Hypothalamus (tissue), 51 donors: ENCODE measurements around the gene SPPL2C.

ENCODE experiments used
- DNase-seq, 51 donors: peaks; one replicate each; lab custom pipeline; 2025; lab: John Stamatoyannopoulos, UW

The SPPL2C gene

DNA sequence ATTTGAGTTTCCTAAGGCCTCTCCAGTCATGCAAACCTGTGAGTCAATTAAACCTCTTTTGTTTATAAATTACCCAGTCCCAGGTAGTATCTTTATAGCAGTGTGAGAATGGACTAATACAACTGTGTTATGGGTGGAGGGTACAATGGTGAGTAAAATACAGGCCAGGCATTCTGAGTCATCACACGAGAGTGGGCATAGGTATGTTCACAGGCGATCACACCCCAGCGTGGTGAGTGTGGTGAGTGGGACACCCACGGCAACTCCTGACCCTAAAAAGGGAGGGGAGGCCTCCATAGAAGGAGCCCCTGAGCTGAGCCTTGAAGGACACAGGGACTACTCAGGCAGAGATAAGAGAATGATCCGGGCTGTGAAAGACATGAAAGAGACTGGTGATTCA, 27.0 kb downstream of the SPPL2C start:
- no peak for DNase-seq

GRCh38 chr17:45873728-45874127, 29.0 kb downstream of the SPPL2C start:
- DNase-seq, result no peak

GRCh38 chr17:45874151-45874550, 29.5 kb downstream of the SPPL2C start:
- no peak for DNase-seq

DNA sequence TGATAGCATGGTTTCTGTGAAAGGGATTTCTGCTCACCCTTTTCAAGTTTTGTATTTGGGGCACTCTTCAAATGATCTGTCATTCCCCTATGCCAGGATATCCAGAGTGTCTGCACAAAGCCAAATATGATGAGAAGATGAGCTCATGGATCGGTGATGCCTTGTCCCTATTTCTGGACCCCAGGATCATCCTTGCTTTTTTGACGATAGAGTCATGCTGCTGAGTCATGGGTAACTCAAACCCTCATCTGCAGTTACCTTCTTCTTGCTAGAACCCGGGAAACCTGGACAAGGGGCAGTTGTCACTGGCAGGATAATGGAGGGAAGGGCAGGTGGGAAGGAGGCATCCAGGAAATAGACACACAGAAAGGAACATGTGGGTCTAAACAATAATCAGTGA, 31.9 kb downstream of the SPPL2C start:
- DNase-seq, result no peak

DNA sequence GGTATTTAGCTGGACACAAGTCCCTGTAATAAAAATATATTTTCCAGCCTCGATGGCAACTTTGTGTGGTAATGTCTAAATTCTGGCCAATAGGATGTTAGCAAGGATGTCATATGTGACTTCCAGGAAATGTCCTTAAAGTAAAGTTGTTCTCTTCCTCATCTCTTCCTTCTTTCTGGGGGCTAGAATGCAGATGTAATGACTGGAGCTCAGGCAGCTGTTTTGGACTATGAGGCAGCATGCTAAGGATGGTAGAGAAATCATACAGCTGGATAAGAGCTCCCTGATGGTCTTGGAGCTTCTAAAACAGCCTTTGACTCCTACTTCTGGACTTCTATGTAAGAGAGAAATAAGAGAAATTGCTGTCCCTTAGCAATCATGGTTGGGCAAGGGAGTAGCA, 32.8 kb downstream of the SPPL2C start:
- DNase-seq, result no peak

- no peak for DNase-seq
Measured at GRCh38 chr17:45883063-45883462, 38.4 kb downstream of the SPPL2C start.

- no peak for DNase-seq
Measured at GRCh38 chr17:45886852-45887251, 42.2 kb downstream of the SPPL2C start.

DNA sequence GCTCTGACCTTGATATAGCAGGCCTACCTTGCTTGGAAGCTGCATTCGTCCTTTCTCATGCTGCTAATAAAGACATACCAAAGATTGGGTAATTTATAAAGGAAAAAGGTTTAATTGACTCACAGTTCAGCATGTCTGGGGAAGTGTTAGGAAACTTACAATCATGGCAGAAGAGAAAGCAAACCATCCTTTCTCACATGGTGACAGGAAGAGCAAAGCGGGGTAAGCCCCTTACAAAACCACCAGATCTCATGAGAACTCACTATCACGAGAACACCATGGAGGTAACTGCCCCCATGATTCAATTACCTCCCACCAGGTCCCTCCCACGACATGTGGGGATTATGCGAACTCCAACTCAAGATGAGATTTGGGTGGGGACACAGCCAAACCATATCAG, 43.7 kb downstream of the SPPL2C start:
- DNase-seq, result no peak

DNA sequence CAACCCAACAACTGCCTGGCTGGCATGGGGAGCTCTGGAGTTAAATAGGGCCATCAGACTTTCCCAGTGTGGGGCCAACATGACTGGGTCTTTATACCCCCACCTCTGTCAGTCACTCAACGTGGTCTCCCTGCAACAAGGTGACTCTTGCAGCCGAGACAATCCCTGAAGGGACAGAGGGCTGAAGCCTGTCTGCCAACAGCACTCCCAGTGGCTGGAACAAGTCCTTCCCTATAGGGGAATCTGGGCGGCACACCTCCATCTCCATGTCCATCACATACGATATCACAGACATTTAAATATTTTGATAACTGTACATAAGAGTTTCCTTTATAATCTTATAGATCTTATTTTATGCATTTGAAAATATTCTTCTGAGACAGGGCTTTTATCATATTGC, 44.9 kb downstream of the SPPL2C start:
- DNase-seq, result no peak

DNA sequence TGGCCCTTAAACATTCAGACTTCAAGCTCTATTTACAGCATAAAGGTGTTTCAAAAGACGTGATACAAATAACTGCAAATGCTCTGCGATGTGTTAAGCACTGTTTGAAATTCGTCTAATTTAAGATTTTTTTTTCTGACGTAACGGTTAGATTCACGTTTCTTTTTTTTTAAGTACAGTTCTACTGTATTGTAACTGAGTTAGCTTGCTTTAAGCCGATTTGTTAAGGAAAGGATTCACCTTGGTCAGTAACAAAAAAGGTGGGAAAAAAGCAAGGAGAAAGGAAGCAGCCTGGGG, 49.0 kb downstream of the SPPL2C start:
- peak in 1 of 51 donors; percentile 60 for DNase-seq

GRCh38 chr17:45894022-45894784, 49.5 kb downstream of the SPPL2C start, which contains the start of gene MAPT:
MAPT (plus strand) TSS chr17:45894554; CDS start chr17:45962338, 67,784 bp downstream.
- DNase-seq, result peak; percentile 62 to 98 (median 90)

DNA sequence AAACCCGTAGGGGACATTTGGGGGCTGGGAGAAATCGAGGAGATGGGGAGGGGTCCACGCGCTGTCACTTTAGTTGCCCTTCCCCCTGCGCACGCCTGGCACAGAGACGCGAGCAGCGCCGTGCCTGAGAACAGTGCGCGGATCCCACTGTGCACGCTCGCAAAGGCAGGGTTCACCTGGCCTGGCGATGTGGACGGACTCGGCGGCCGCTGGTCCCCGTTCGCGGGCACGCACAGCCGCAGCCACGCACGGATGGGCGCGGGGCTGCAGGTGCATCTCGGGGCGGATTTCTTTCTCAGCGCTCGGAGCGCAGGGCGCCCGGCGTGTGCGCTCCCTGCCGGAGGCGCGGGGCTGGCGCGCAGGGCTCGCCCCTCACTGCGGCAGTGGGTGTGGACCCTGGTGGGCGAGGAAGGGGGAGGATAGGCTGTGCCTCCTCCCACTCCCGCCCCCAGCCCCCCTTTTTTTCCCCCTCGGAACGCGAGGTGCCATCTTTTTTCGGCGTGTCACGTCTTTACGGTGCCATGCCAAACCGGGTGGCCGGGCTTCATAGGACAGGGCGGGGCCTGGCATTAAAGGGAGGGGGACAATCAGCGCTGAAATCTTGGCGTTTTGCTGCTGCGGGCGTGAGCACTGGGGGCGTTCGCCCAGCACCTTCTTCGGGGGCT, 50.8 kb downstream of the SPPL2C start:
- peak in 40 of 51 donors; percentile 21 to 78 (median 58) for DNase-seq

GRCh38 chr17:45895969-45896785, 51.5 kb downstream of the SPPL2C start:
- peak in 21 of 51 donors; percentile 14 to 78 (median 46) for DNase-seq
